ENCODE measurements around the gene TMTC3. TPM values are rescaled to one million over a fixed set of nuclear protein-coding genes. Genes with fewer than 3 reads are reported as not detected.

TMTC3 gene
- total and polyA plus RNA-seq, 2 of the 4 experiments (the other 2 are of a cell fraction): 3.7 to 44.3 TPM

DNA sequence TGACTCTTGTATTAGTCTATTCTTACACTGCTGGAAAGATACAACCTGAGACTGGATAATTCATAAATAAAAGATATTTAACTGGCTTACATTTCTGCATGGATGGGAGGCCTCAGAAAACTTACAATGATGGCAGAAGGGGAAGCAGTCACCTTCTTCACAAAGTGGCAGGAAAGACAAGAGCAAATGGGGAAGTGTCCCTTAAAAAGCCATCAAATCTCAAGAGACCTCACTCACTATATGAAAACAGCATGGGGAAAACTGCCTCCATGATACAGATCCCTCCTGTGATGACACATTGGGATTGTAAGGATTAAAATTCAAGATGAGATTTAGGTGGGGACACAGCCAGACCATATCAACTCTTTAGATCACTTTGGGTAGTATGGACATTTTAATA, 83.7 kb downstream of the TMTC3 start:
- Histone ChIP-seq H2BK15ac (ENCODE audit: low read depth, low read length) (no peak overlapping the region), H3K4ac (ENCODE audit: low read depth, low read length) (no peak overlapping the region), H4K20me1 (ENCODE audit: insufficient read depth, low read length) (no peaks in the 10 kb centered on the region), H2BK5ac (ENCODE audit: low read depth, low read length, poor library complexity, severe bottlenecking) (no peak overlapping the region), H3K79me1 (ENCODE audit: low read depth in 1 of 2, low read length in 2 of 2) (no peaks in the 10 kb centered on the region), H3K56ac (ENCODE audit: extremely low read depth, insufficient read depth, low read length) (no peak overlapping the region), H3K9me1 (ENCODE audit: insufficient read depth, low read length) (no peaks in the 10 kb centered on the region), H3K36me3 (ENCODE audit: control insufficient read depth, insufficient read depth, low read length) (no peaks in the 10 kb centered on the region), H4K8ac (ENCODE audit: low read depth in 2 of 2, low read length in 2 of 2) (no peak overlapping the region), H3K27me3 (ENCODE audit: control insufficient read depth, insufficient read depth, low read length) (no peaks in the 10 kb centered on the region), H3K4me3 (ENCODE audit: insufficient read depth, low read depth, low read length) (no peak overlapping the region), H3K9me3 (ENCODE audit: control insufficient read depth, insufficient read depth, low read length) (peaks cover 1% of the 10 kb centered on the region; the same call in 1 of the 2 replicates), H2AK9ac (replicated peaks; ENCODE audit: low read depth, low read length, poor library complexity) (no peak overlapping the region), H3K14ac (replicated peaks; ENCODE audit: low read depth, low read length) (no peak overlapping the region), H2BK120ac (ENCODE audit: low read depth, low read length) (no peak overlapping the region), H3K4me1 (ENCODE audit: control insufficient read depth, insufficient read depth, low read length) (no peaks in the 10 kb centered on the region), H3K23ac (ENCODE audit: low read depth, low read length) (no peak overlapping the region), H3K9ac (ENCODE audit: low read depth, low read length) (no peak overlapping the region), H4K5ac (ENCODE audit: low read depth, low read length) (no peak overlapping the region), H2AFZ (replicated peaks; ENCODE audit: low read length, poor library complexity) (no peak overlapping the region), H3K18ac (ENCODE audit: low read depth, low read length) (no peak overlapping the region), H4K91ac (ENCODE audit: insufficient read depth, low read depth, low read length) (no peak overlapping the region), H2AK5ac (ENCODE audit: low read depth, low read length) (no peak overlapping the region), H3K27ac (ENCODE audit: insufficient read depth, low read length) (no peak overlapping the region), H3K4me2 (ENCODE audit: low read depth, low read length) (no peak overlapping the region), H2BK20ac (ENCODE audit: low read depth, low read length) (no peak overlapping the region)
- TF ChIP-seq BHLHE40 (IDR thresholded peaks at IDR 0.05; ENCODE audit: low read depth, low read length): no peak
- TF ChIP-seq, protein P1, sequence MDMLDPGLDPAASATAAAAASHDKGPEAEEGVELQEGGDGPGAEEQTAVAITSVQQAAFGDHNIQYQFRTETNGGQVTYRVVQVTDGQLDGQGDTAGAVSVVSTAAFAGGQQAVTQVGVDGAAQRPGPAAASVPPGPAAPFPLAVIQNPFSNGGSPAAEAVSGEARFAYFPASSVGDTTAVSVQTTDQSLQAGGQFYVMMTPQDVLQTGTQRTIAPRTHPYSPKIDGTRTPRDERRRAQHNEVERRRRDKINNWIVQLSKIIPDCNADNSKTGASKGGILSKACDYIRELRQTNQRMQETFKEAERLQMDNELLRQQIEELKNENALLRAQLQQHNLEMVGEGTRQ (IDR thresholded peaks at IDR 0.05; ENCODE audit: low read depth, low read length): no peak
- no peak for TF ChIP-seq FOS (IDR thresholded peaks at IDR 0.05; ENCODE audit: low read depth, low read length)
- no peak for TF ChIP-seq CEBPB (IDR thresholded peaks at IDR 0.05; ENCODE audit: low read depth, low read length)
- no peak for TF ChIP-seq MAZ (IDR thresholded peaks at IDR 0.05; ENCODE audit: borderline replicate concordance, low read depth, low read length)
- TF ChIP-seq SMC3 (IDR thresholded peaks at IDR 0.05; ENCODE audit: low read depth, low read length): no peak
- TF ChIP-seq, protein P2, sequence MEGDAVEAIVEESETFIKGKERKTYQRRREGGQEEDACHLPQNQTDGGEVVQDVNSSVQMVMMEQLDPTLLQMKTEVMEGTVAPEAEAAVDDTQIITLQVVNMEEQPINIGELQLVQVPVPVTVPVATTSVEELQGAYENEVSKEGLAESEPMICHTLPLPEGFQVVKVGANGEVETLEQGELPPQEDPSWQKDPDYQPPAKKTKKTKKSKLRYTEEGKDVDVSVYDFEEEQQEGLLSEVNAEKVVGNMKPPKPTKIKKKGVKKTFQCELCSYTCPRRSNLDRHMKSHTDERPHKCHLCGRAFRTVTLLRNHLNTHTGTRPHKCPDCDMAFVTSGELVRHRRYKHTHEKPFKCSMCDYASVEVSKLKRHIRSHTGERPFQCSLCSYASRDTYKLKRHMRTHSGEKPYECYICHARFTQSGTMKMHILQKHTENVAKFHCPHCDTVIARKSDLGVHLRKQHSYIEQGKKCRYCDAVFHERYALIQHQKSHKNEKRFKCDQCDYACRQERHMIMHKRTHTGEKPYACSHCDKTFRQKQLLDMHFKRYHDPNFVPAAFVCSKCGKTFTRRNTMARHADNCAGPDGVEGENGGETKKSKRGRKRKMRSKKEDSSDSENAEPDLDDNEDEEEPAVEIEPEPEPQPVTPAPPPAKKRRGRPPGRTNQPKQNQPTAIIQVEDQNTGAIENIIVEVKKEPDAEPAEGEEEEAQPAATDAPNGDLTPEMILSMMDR (conservative IDR thresholded peaks at IDR 0.05; ENCODE audit: low read depth, low read length): no peak
- no peak for TF ChIP-seq MAFK (IDR thresholded peaks at IDR 0.05; ENCODE audit: low read depth, low read length)
- no peak for TF ChIP-seq CHD1 (IDR thresholded peaks at IDR 0.05; ENCODE audit: low read depth, low read length)
- ATAC-seq (ENCODE audit: low read depth) (no peak), DNase-seq (no peak)
- ChIA-PET CTCF (no interaction called here), POLR2A (ENCODE audit: unreplicated experiment) (no interaction called here)
- intact Hi-C loops (cut with micrococcal nuclease): no loop called here
- dilution Hi-C loops (cut with HindIII; ENCODE audit: low sequenced_read_pairs, unreplicated experiment): no loop called here
- in situ Hi-C loops (cut with MboI; ENCODE audit: low sequenced_read_pairs): no loop called here
- BruUV-seq (replicated peaks): no TSS peak

Measured in IMR-90 (cell line).